ENCODE data around the gene GLT6D1.

GLT6D1 gene

GRCh38 chr9:135592331-135592590, 47.1 kb downstream of the GLT6D1 start:
- Mint-ChIP-seq H3K4me1 (ENCODE audit: low read depth) (no peaks in the 10 kb centered on the region), H3K27me3 (peaks cover 6% of the 10 kb centered on the region), H3K27ac (no peak overlapping the region), H3K9me3 (ENCODE audit: low read depth) (no peaks in the 10 kb centered on the region), H3K36me3 (no peaks in the 10 kb centered on the region), H3K4me3 (no peak overlapping the region)

- H3K27me3 Mint-ChIP-seq: peaks cover 6% of the 10 kb centered on the region
- no peaks in the 10 kb centered on the region for H3K36me3 Mint-ChIP-seq
- no peaks in the 10 kb centered on the region for H3K9me3 Mint-ChIP-seq (ENCODE audit: low read depth)
- no peak overlapping the region for H3K4me3 Mint-ChIP-seq
- H3K4me1 Mint-ChIP-seq (ENCODE audit: low read depth): no peaks in the 10 kb centered on the region
- H3K27ac Mint-ChIP-seq: no peak overlapping the region
Measured at GRCh38 chr9:135591506-135592330, 47.6 kb downstream of the GLT6D1 start.

GRCh38 chr9:135590486-135591079, 48.8 kb downstream of the GLT6D1 start:
- no peaks in the 10 kb centered on the region for H3K36me3 Mint-ChIP-seq
- peaks cover 6% of the 10 kb centered on the region for H3K27me3 Mint-ChIP-seq
- no peak overlapping the region for H3K27ac Mint-ChIP-seq
- H3K4me3 Mint-ChIP-seq: no peak overlapping the region
- H3K9me3 Mint-ChIP-seq (ENCODE audit: low read depth): no peaks in the 10 kb centered on the region
- no peaks in the 10 kb centered on the region for H3K4me1 Mint-ChIP-seq (ENCODE audit: low read depth)

- Mint-ChIP-seq H3K9me3 (ENCODE audit: low read depth) (no peaks in the 10 kb centered on the region), H3K36me3 (no peaks in the 10 kb centered on the region), H3K27ac (no peak overlapping the region), H3K4me1 (ENCODE audit: low read depth) (no peaks in the 10 kb centered on the region), H3K4me3 (no peak overlapping the region), H3K27me3 (peaks cover 6% of the 10 kb centered on the region)
Measured at GRCh38 chr9:135589596-135590485, 49.5 kb downstream of the GLT6D1 start.

GRCh38 chr9:135588886-135589595, 50.3 kb downstream of the GLT6D1 start:
- H3K27me3 Mint-ChIP-seq: peaks cover 6% of the 10 kb centered on the region
- no peak overlapping the region for H3K4me3 Mint-ChIP-seq
- no peaks in the 10 kb centered on the region for H3K36me3 Mint-ChIP-seq
- H3K27ac Mint-ChIP-seq: no peak overlapping the region
- H3K9me3 Mint-ChIP-seq (ENCODE audit: low read depth): no peaks in the 10 kb centered on the region
- no peaks in the 10 kb centered on the region for H3K4me1 Mint-ChIP-seq (ENCODE audit: low read depth)

GRCh38 chr9:135588371-135588770, 51.0 kb downstream of the GLT6D1 start:
- Mint-ChIP-seq H3K36me3 (no peaks in the 10 kb centered on the region), H3K4me1 (ENCODE audit: low read depth) (no peaks in the 10 kb centered on the region), H3K9me3 (ENCODE audit: low read depth) (no peaks in the 10 kb centered on the region), H3K27ac (no peak overlapping the region), H3K4me3 (no peak overlapping the region), H3K27me3 (peaks cover 6% of the 10 kb centered on the region)

GRCh38 chr9:135587658-135588057, 51.7 kb downstream of the GLT6D1 start:
- no peak overlapping the region for H3K4me3 Mint-ChIP-seq
- H3K27ac Mint-ChIP-seq: no peak overlapping the region
- peaks cover 6% of the 10 kb centered on the region for H3K27me3 Mint-ChIP-seq
- no peaks in the 10 kb centered on the region for H3K4me1 Mint-ChIP-seq (ENCODE audit: low read depth)
- no peaks in the 10 kb centered on the region for H3K36me3 Mint-ChIP-seq
- H3K9me3 Mint-ChIP-seq (ENCODE audit: low read depth): no peaks in the 10 kb centered on the region

GRCh38 chr9:135586601-135587109, 52.7 kb downstream of the GLT6D1 start:
- no peaks in the 10 kb centered on the region for H3K9me3 Mint-ChIP-seq (ENCODE audit: low read depth)
- H3K4me1 Mint-ChIP-seq (ENCODE audit: low read depth): no peaks in the 10 kb centered on the region
- peaks cover 9% of the 10 kb centered on the region for H3K27me3 Mint-ChIP-seq
- no peaks in the 10 kb centered on the region for H3K36me3 Mint-ChIP-seq
- H3K4me3 Mint-ChIP-seq: no peak overlapping the region
- H3K27ac Mint-ChIP-seq: no peak overlapping the region

- peaks cover 5% of the 10 kb centered on the region for H3K27me3 Mint-ChIP-seq
- H3K36me3 Mint-ChIP-seq: no peaks in the 10 kb centered on the region
- no peak overlapping the region for H3K4me3 Mint-ChIP-seq
- H3K9me3 Mint-ChIP-seq (ENCODE audit: low read depth): no peaks in the 10 kb centered on the region
- H3K4me1 Mint-ChIP-seq (ENCODE audit: low read depth): no peaks in the 10 kb centered on the region
- no peak overlapping the region for H3K27ac Mint-ChIP-seq
Measured at GRCh38 chr9:135584934-135585333, 54.4 kb downstream of the GLT6D1 start.

GRCh38 chr9:135584371-135584770, 55.0 kb downstream of the GLT6D1 start:
- Mint-ChIP-seq H3K4me3 (no peak overlapping the region), H3K27ac (no peak overlapping the region), H3K27me3 (peaks cover 3% of the 10 kb centered on the region), H3K4me1 (ENCODE audit: low read depth) (no peaks in the 10 kb centered on the region), H3K9me3 (ENCODE audit: low read depth) (no peaks in the 10 kb centered on the region), H3K36me3 (no peaks in the 10 kb centered on the region)

GRCh38 chr9:135583688-135584011, 55.7 kb downstream of the GLT6D1 start:
- peaks cover 3% of the 10 kb centered on the region for H3K27me3 Mint-ChIP-seq
- no peak overlapping the region for H3K4me3 Mint-ChIP-seq
- H3K36me3 Mint-ChIP-seq: no peaks in the 10 kb centered on the region
- H3K9me3 Mint-ChIP-seq (ENCODE audit: low read depth): no peaks in the 10 kb centered on the region
- no peaks in the 10 kb centered on the region for H3K4me1 Mint-ChIP-seq (ENCODE audit: low read depth)
- no peak overlapping the region for H3K27ac Mint-ChIP-seq

GRCh38 chr9:135582966-135583687, 56.2 kb downstream of the GLT6D1 start:
- peaks cover 3% of the 10 kb centered on the region for H3K27me3 Mint-ChIP-seq
- H3K4me3 Mint-ChIP-seq: no peak overlapping the region
- no peaks in the 10 kb centered on the region for H3K36me3 Mint-ChIP-seq
- no peak overlapping the region for H3K27ac Mint-ChIP-seq
- H3K9me3 Mint-ChIP-seq (ENCODE audit: low read depth): no peaks in the 10 kb centered on the region
- no peaks in the 10 kb centered on the region for H3K4me1 Mint-ChIP-seq (ENCODE audit: low read depth)

GRCh38 chr9:135582541-135582940, 56.8 kb downstream of the GLT6D1 start:
- Mint-ChIP-seq H3K36me3 (no peaks in the 10 kb centered on the region), H3K9me3 (ENCODE audit: low read depth) (no peaks in the 10 kb centered on the region), H3K4me1 (ENCODE audit: low read depth) (no peaks in the 10 kb centered on the region), H3K27ac (no peak overlapping the region), H3K27me3 (peaks cover 3% of the 10 kb centered on the region), H3K4me3 (no peak overlapping the region)

GRCh38 chr9:135581636-135582426, 57.5 kb downstream of the GLT6D1 start:
- no peaks in the 10 kb centered on the region for H3K4me1 Mint-ChIP-seq (ENCODE audit: low read depth)
- H3K27me3 Mint-ChIP-seq: peaks cover 3% of the 10 kb centered on the region

More at GRCh38 chr9:135581636-135582426, 57.5 kb downstream of the GLT6D1 start:
- H3K36me3 Mint-ChIP-seq: no peaks in the 10 kb centered on the region
- H3K4me3 Mint-ChIP-seq: no peak overlapping the region
- no peak overlapping the region for H3K27ac Mint-ChIP-seq
- no peaks in the 10 kb centered on the region for H3K9me3 Mint-ChIP-seq (ENCODE audit: low read depth)

Measured in activated naive CD8-positive, alpha-beta T cell (primary cell).